Measurements from ENCODE around the gene MYH14. TPM values are rescaled to one million over a fixed set of nuclear protein-coding genes. Genes with fewer than 3 reads are reported as not detected.

The MYH14 gene
- total and polyA plus RNA-seq, 2 of the 13 experiments (the other 11 are each of a cell fraction or from before 2014, with no cell fraction given) = 5.5 to 5.8 TPM

- TF ChIP-seq RERE (CRISPR knock-in tag; IDR thresholded peaks at IDR 0.05; ENCODE audit: low read depth) (no peak), SMC3 (IDR thresholded peaks at IDR 0.05; ENCODE audit: low read length) (no peak), AKNA (CRISPR knock-in tag; IDR thresholded peaks at IDR 0.05; ENCODE audit: borderline replicate concordance) (0 out of 2 replicates have a peak, but pooled peaks have one; percentile 3), RARA (CRISPR knock-in tag; IDR thresholded peaks at IDR 0.05) (no peak), ZBTB26 (CRISPR knock-in tag; IDR thresholded peaks at IDR 0.05; ENCODE audit: borderline replicate concordance) (0 out of 2 replicates have a peak, but pooled peaks have one; percentile 26), RBM39 (IDR thresholded peaks at IDR 0.05; ENCODE audit: low read depth, low read length, poor library complexity, severe bottlenecking) (peak; percentile 8), ZMYM4 (CRISPR knock-in tag; IDR thresholded peaks at IDR 0.05) (0 out of 2 replicates have a peak, but pooled peaks have one; percentile 2), STAG1 (CRISPR knock-in tag; IDR thresholded peaks at IDR 0.05) (0 out of 2 replicates have a peak, but pooled peaks have one; percentile 6), MYPOP (CRISPR knock-in tag; IDR thresholded peaks at IDR 0.05) (0 out of 2 replicates have a peak, but pooled peaks have one; percentile 18), NFIC (IDR thresholded peaks at IDR 0.05; ENCODE audit: low read length) (no peak), ZNF431 (CRISPR knock-in tag; IDR thresholded peaks at IDR 0.05; ENCODE audit: borderline replicate concordance, low read depth) (no peak), CTCF (CRISPR knock-in tag; IDR thresholded peaks at IDR 0.05) (peak; percentile 39; the same call in 1 of the 2 replicates), PHF21A (CRISPR knock-in tag; IDR thresholded peaks at IDR 0.05) (0 out of 2 replicates have a peak, but pooled peaks have one; percentile 22)
Observed at GRCh38 chr19:50276370-50277063, 73.1 kb downstream of the MYH14 start (continued).
